GM21529 (cell line): ENCODE data around the gene NDUFAF5.

Experiments
- ATAC-seq: cut with Tn5 transposase; IDR thresholded peaks from one replicate; pipeline ENCODE4 v1.9.1; 2021; ENCODE audit not compliant: unreplicated experiment

Gene NDUFAF5

DNA sequence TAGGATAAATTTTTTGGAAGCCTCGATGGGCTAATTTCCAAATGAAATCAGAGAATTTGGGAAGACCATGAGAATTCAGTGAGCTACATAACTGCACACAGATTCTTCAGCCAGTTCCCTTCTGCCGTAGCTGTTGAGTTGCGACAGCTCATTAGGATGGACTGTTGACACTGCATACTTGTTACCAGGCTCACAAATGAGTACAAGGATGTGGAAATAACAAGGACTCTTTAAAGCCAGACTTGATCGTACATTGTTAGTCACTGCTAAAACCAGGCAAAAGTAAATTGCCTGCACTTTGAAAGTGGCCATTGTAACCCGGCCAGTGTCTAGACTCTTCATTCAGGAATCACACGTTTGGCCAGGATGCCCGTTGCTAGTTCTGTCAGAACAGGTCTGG is 37.0 kb downstream of the NDUFAF5 start:
- ATAC-seq = no peak

DNA sequence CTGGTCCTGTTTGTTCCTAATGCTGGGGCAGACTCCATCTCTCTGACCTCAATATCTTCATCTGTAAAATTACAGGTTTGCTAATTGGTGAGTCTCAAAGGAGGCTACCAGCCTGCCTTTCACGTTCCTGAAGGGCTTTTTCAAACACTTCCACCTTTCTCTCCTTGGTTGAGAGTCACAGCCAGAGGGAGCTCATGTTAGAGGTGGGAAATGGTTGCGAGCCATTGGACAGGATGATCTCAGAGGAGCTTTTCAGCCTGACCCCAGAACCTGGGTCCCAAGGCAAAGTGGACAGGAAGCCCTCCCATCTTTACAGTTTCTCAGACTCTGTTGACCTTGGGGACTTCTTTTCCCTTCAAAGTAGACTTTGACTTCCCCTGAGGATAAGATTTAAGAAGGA is 37.6 kb downstream of the NDUFAF5 start:
- ATAC-seq = no peak

DNA sequence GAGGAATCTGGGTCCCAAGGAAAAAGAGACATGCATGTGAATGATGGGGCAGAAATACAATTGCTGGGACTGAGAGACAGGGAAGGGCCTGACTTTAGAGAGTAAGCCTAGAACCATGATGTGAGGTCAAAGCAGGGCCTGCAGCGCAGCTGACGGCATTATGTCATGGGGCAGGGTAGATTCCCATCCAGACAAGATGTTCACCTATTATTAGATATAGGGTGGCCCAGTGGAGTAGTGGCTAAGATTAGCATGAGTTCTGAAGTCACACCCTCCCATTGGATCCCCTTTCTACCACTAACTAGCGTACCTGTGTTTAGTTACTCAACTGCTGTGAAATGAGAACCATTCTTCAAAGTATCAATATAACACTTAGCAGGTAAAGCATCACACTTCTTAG is 39.6 kb downstream of the NDUFAF5 start:
- no peak for ATAC-seq

DNA sequence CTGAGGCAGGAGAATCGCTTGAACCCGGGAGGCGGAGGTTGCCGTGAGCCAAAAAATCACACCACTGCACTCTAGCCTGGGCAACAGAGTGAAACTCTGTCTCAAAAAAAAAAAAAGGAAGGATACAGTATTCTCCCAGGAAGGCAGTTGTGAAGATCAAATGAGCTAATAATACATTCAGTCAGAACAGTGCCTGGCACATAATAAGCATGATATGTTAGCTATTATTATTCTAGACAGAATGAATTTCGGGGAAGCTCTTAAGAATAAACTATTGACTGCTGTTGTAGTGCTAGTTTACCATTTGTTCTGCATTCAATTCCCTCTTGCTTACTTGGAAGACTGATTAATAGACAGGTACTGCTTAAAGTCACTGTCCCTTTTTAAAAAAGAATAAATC is 40.6 kb downstream of the NDUFAF5 start:
- no peak for ATAC-seq

DNA sequence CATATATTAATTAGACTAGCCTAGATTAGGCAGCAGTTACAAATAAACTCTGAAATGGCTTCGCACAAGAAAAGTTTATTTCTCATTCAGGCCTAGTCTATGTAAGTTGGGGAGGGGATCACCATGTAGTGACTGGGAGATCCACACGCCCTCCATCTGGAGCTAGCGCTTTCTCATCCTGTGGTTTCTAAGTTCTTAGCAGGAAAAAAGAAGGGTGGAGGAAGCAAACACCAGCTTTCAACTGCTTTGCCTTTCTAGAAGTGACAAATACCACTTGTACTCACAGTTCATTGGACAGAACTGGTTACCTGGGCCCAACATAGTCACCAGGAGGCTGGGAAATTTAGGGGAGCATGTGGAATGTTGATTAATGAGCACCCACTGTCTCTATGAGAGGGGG is 46.6 kb downstream of the NDUFAF5 start:
- no peak for ATAC-seq

DNA sequence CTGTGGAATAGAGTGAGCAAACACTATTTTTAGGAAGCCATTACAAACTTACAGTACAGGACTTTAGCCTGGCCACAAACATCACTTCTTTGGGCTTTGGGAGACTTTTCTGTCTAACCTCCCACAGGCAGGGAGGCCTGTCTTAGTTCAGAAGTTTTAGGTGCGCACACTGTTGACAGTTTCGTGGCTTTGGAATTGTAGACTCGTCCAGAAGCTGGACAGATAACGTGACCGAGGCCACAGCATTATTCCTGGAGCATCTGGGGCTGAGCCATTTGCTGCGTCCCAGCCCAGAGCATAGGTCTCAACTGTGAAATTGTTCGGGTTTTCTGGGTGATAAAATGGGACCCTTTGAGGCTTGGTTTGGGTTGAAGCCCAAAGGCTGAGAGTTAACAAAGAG is 53.8 kb downstream of the NDUFAF5 start:
- no peak for ATAC-seq

GRCh38 chr20:13839421-13840092 is 54.7 kb downstream of the NDUFAF5 start:
- no peak for ATAC-seq

GRCh38 chr20:13840093-13840465 is 55.3 kb downstream of the NDUFAF5 start:
- no peak for ATAC-seq

DNA sequence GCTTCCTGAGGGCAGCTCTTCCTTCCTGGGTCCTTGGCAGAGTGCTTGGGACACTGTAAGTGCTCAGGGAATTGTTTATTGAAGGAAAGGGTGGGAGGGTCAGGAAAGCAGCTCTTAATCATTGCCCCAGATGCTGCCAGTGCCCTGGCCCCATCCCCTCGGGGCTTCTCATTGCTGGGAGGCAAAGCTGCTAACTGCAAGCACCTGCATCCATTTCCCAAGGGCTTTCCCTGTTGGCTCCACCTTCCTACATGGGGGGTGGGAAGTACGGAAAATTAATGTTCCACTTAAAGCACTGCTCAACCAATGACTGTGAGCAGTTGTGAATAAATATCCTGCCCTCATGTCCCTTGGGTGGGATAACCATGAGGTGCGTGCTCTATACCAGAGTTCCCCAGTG is 56.4 kb downstream of the NDUFAF5 start:
- no peak for ATAC-seq

DNA sequence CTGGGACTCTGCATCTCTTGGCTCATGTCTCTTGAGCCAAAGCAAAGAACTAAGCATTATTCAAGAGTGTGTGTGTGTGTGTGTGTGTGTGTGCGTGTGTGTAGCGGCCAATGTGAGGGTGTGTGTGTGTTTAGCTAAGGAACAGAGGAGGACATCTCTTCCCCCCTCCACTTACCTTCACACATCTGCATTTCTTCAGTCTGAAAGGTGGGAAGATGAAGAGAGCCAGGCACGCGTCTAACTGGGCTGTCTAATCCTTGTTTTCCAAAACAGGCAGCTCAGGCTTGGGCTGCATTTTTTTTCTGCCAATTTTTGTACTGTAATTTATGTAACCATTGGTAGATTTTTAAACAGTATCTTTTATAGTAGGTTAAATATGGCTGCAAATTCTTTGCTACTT is 59.5 kb downstream of the NDUFAF5 start:
- no peak for ATAC-seq

DNA sequence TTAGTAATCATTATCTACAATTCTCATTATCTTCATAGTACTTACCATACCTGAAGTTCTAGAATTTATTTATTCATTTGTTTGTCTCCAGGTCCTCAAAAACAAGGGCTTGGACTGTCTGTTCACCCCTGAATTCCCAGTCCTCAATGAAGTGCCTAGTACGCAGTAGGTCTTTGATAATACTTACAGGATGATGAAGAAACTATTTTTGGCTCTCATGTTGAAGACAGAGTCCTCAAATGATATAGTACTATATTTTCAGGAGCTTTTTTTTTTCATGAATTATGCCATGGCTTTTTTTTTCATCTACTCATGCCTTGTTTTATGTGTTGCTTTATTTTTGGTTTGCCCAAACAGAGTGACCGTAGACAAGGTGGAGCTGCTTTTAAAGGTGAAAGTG is 66.5 kb downstream of the NDUFAF5 start:
- no peak for ATAC-seq

GRCh38 chr20:13852306-13852705 is 67.5 kb downstream of the NDUFAF5 start:
- no peak for ATAC-seq

- no peak for ATAC-seq
Observed at GRCh38 chr20:13855613-13856012, 70.8 kb downstream of the NDUFAF5 start.

GRCh38 chr20:13856354-13856753 is 71.5 kb downstream of the NDUFAF5 start:
- ATAC-seq = no peak

DNA sequence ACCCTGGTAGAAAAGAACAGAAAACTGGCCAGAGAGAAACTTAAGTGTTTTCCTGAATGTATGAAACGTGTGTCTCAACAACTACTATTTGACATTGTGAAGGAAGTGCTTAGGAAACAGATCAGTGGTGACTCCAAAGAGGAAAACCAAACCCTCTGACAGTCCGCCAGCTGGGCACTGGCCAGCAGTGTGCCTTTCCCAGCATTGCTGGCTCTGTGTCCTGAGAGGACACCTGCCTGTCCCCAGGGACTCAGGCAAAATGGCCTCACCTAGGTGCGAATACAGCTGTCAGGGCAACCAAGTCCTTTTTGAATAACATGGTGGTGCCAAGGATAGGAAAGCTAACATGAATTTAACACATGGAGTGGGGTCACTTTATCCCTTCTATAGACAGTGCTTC is 72.5 kb downstream of the NDUFAF5 start:
- ATAC-seq = no peak

- ATAC-seq = no peak
Observed at GRCh38 chr20:13857961-13858360, 73.1 kb downstream of the NDUFAF5 start.

GRCh38 chr20:13858439-13858838 is 73.6 kb downstream of the NDUFAF5 start:
- ATAC-seq = no peak

GRCh38 chr20:13858871-13859270 is 74.0 kb downstream of the NDUFAF5 start:
- ATAC-seq = no peak

GRCh38 chr20:13862245-13862644 is 77.4 kb downstream of the NDUFAF5 start:
- ATAC-seq = no peak

GRCh38 chr20:13863244-13863643 is 78.4 kb downstream of the NDUFAF5 start:
- ATAC-seq = no peak

GRCh38 chr20:13865156-13865555 is 80.3 kb downstream of the NDUFAF5 start:
- ATAC-seq = no peak

DNA sequence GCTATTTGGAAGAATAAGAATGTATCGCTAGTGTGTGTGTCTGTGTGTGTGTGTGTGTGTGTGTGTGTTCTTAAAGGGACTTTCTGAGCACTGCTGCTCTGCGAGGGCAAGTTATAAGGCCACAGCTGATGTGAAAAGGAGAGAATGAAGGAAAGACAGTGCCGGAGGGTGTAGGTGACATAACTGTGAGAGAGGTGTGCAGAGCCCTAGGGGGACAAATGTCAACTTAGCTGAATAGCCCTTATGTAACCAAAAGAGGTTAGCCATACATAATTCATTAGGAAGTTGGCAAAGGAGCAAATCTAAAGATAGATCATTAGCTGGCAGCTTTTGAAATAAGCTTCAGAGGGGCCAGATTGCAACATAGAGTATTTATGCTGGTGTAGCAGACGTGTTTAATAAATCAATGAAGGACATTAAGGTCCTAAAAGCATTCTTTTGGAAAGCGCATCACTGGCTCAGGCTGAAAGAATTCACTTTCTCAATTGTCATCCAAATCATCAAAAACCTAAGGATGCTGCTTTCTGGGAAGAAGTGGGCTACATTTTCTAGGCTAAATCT is 81.0 kb downstream of the NDUFAF5 start:
- no peak for ATAC-seq

- no peak for ATAC-seq
Observed at GRCh38 chr20:13868331-13868730, 83.5 kb downstream of the NDUFAF5 start.
